Activated naive CD4-positive, alpha-beta T cell treated with anti-CD3 and anti-CD28 coated beads, Interleukin-2, amount 50 U/mL, for 24 hours (primary cell): ENCODE data around the gene SKAP1.

Experiments
- H3K27ac Mint-ChIP-seq: one replicate; pipeline ENCODE4 v1.8.0; 2021; ENCODE audit warnings: mild to moderate bottlenecking, mixed read lengths
- H3K27me3 Mint-ChIP-seq: one replicate; pipeline ENCODE4 v1.8.0; 2021; ENCODE audit warnings: mixed read lengths
- H3K36me3 Mint-ChIP-seq: one replicate; pipeline ENCODE4 v1.8.0; 2021; ENCODE audit warnings: mixed read lengths
- H3K4me1 Mint-ChIP-seq: one replicate; pipeline ENCODE4 v1.8.0; 2021; ENCODE audit warnings: mixed read lengths
- H3K4me3 Mint-ChIP-seq: one replicate; pipeline ENCODE4 v1.8.0; 2021; ENCODE audit warnings: mild to moderate bottlenecking, mixed read lengths
- H3K9me3 Mint-ChIP-seq: one replicate; pipeline ENCODE4 v1.8.0; 2021; ENCODE audit warnings: mixed read lengths

Gene SKAP1

DNA sequence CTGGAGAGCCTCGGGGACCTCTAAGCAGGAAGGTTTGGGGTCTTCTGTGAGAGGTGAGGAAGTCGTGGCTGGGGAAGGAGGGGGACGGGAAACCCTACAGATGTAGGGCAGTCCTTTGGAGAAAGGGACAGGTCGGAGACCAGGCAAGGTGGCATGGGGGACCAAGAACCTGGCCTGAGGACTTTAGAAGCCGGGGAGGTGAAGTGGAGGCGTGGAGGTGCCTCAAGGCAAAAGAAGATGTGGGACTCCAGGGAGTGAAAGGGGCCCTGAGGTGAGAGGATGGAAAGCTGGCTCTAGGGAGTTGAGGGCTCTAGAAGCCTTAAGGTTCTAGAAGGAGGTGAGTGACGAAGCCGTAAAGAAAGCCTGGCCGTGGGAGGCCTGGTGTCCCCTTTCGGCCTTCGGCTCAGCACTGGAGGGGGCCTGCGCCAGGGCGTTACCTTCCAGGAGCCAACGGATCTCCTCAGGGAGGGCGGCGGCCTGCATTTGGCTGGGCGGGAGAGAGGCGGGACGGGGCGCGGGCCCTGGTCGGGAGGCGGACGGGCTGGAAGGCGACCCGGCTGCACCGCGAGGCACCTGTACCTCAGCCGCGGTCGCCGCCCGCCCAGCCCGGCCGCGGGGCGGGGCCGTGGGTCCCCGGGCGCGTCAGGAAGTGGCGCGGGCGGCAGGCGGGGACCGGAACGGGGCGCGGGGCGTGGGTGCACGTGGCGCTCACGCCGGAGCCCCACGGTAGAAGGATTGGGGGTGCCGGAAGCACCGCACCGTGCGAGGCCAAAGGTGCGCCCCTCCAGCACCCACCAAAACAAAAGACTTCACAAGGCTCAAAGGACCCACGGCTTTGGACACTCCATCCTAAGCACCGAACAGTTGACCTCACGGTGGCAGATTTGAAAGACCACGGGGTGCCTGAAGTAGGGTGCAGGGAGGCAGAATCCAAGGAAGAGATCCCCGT is at the start of gene SKAP1:
Gene SKAP1 (minus strand): TSS at position 577 of the 949 bp plus-strand sequence.
- Mint-ChIP-seq H3K36me3 (peaks cover 8% of the 10 kb centered on the region), H3K27ac (peak within 1 kb of the TSS; percentile 100), H3K9me3 (no peaks in the 10 kb centered on the region), H3K4me3 (peak within 1 kb of the TSS; percentile 100), H3K4me1 (peaks cover 90% of the 10 kb centered on the region), H3K27me3 (no peaks in the 10 kb centered on the region)

GRCh38 chr17:48479014-48479402 is 49.0 kb upstream of the SKAP1 start:
- no peaks in the 10 kb centered on the region for H3K36me3 Mint-ChIP-seq
- peaks cover 19% of the 10 kb centered on the region for H3K4me1 Mint-ChIP-seq
- H3K27ac Mint-ChIP-seq, result no peak overlapping the region
- H3K27me3 Mint-ChIP-seq, result no peaks in the 10 kb centered on the region
- H3K9me3 Mint-ChIP-seq, result no peaks in the 10 kb centered on the region
- no peak overlapping the region for H3K4me3 Mint-ChIP-seq

GRCh38 chr17:48478224-48479013 is 48.4 kb upstream of the SKAP1 start:
- peaks cover 17% of the 10 kb centered on the region for H3K4me1 Mint-ChIP-seq
- H3K4me3 Mint-ChIP-seq, result no peak overlapping the region
- no peaks in the 10 kb centered on the region for H3K36me3 Mint-ChIP-seq
- H3K9me3 Mint-ChIP-seq, result no peaks in the 10 kb centered on the region
- H3K27ac Mint-ChIP-seq, result peak overlapping the region; percentile 46
- H3K27me3 Mint-ChIP-seq, result no peaks in the 10 kb centered on the region

DNA sequence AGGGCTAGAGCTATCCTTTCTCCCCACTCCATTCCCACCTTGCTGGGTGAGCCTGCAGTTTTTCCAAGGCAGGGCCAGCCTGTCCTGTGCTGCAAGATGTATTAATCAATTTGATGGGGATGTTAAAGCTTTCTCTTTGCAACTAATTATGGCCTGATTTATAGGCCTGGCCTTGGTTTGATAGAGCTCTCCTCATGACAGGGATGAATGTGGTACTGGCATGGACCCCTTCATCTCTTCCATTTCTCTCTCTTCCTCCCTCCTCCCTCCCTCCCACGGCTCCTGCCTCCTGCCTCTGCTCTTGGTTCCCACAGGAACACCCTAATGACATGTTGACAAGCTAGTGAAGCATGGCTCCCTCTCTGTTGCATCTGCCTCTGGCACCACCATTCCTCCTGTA is 47.2 kb upstream of the SKAP1 start:
- Mint-ChIP-seq H3K36me3 (no peaks in the 10 kb centered on the region), H3K4me3 (no peak overlapping the region), H3K27me3 (no peaks in the 10 kb centered on the region), H3K9me3 (no peaks in the 10 kb centered on the region), H3K4me1 (peaks cover 15% of the 10 kb centered on the region), H3K27ac (no peak overlapping the region)

DNA sequence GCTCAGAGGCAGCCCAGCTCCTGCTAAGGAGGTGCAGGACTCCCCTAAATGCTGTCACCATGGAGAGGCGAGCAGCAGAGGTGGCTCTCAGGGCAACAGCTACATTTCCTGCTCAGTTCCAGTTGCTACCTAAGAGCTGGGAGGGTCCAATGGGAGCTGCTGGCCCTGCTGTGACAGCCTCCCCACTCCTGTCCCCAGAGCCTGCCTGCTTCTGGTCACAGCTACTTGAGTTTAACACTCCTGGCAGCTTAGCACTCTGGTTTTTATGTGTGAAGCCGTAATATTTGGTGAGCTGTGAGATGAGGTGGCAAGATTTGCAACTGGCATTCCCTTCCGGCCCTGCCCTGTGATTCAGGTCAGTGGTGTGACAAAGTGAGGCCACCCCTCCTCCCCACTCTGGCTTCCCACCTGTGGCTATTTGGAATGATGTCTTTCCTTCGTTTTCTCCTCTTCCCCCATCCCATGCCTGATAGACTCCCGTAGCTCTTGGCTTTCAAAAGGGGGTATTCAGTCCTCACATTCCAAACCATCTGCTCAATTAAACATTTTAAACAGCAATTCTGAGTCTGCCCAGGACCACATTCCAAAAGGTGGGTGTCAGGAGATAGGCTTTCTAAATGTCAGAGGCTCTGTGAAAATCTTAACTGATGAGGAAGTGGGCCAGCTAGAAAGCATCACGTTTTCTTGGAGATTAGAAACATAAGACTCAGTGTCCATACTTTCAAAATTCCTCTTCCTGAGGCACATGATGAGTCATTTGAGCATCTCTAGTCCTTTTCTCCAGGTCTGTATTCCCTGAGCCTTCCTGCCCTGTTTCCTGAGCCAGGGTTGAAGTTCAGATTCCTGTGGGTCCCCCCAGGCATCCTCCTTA is 42.6 kb upstream of the SKAP1 start:
- Mint-ChIP-seq H3K27me3 (no peaks in the 10 kb centered on the region), H3K4me1 (peaks cover 7% of the 10 kb centered on the region), H3K9me3 (no peaks in the 10 kb centered on the region), H3K36me3 (no peaks in the 10 kb centered on the region), H3K27ac (no peak overlapping the region), H3K4me3 (no peak overlapping the region)

GRCh38 chr17:48471817-48472410 is 41.9 kb upstream of the SKAP1 start:
- Mint-ChIP-seq H3K27me3 (no peaks in the 10 kb centered on the region), H3K4me1 (peaks cover 4% of the 10 kb centered on the region), H3K9me3 (no peaks in the 10 kb centered on the region), H3K27ac (no peak overlapping the region), H3K36me3 (no peaks in the 10 kb centered on the region), H3K4me3 (no peak overlapping the region)

DNA sequence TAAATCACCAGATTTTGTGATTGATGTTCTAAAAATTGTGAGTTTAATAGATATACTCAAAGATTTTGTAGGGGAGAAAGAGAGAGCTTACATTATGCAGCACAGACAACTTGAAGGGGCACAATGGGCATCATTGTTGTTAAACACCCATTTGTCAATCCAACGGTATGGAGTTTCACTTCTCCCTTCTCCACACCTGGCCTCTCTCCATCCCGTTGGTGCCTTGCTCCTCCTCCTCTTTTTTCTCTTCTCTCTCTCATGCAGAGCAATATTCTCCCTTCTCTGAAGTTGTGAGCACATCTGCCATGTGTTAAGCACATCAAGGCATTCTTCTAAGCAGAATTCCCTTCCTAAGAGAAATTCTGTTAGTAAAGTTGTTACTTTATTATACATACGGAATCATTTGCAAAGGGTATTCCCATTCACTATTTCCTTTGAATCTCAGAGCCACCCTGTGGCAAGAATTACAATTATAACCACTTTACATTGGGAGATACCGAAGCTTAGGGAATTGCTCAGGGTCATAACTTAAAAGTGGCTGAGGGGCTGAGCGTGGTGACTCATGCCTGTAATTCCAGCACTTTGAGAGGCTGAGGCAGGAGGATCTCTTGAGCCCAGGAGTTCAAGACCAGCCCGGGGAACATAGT is 40.5 kb upstream of the SKAP1 start:
- Mint-ChIP-seq H3K4me3 (no peak overlapping the region), H3K36me3 (no peaks in the 10 kb centered on the region), H3K27me3 (peaks cover 1% of the 10 kb centered on the region), H3K9me3 (no peaks in the 10 kb centered on the region), H3K27ac (no peak overlapping the region), H3K4me1 (peaks cover 4% of the 10 kb centered on the region)

DNA sequence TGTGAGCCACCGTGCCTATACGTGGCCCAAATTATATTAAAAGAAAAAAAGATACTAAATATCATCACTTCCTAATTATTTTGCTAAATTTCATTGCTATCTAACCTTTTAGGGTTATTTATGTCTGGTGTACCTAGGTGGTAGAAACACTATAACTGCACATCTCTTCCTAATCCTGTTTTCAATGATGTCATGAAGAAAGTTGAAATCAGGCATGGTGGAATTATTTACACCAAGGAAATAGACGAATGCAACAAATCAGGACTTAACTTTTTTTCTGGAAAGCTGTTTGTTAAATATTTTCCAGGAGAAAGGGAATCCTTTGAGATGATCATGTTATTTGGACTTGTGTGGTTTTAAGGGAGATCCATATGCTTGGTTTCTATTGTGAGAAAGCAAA is 39.2 kb upstream of the SKAP1 start:
- no peak overlapping the region for H3K4me3 Mint-ChIP-seq
- H3K27ac Mint-ChIP-seq, result no peak overlapping the region
- H3K27me3 Mint-ChIP-seq, result peaks cover 1% of the 10 kb centered on the region
- H3K9me3 Mint-ChIP-seq, result no peaks in the 10 kb centered on the region
- H3K36me3 Mint-ChIP-seq, result no peaks in the 10 kb centered on the region
- peaks cover 4% of the 10 kb centered on the region for H3K4me1 Mint-ChIP-seq

GRCh38 chr17:48468299-48468698 is 38.3 kb upstream of the SKAP1 start:
- no peak overlapping the region for H3K27ac Mint-ChIP-seq
- H3K4me3 Mint-ChIP-seq, result no peak overlapping the region
- H3K4me1 Mint-ChIP-seq, result peaks cover 4% of the 10 kb centered on the region
- peaks cover 1% of the 10 kb centered on the region for H3K27me3 Mint-ChIP-seq
- no peaks in the 10 kb centered on the region for H3K9me3 Mint-ChIP-seq
- H3K36me3 Mint-ChIP-seq, result no peaks in the 10 kb centered on the region

GRCh38 chr17:48465884-48466283 is 35.9 kb upstream of the SKAP1 start:
- H3K9me3 Mint-ChIP-seq, result no peaks in the 10 kb centered on the region

GRCh38 chr17:48463526-48463925 is 33.5 kb upstream of the SKAP1 start:
- no peaks in the 10 kb centered on the region for H3K9me3 Mint-ChIP-seq
- no peak overlapping the region for H3K27ac Mint-ChIP-seq
- H3K4me1 Mint-ChIP-seq, result peaks cover 3% of the 10 kb centered on the region
- peaks cover 1% of the 10 kb centered on the region for H3K27me3 Mint-ChIP-seq
- H3K36me3 Mint-ChIP-seq, result no peaks in the 10 kb centered on the region
- H3K4me3 Mint-ChIP-seq, result no peak overlapping the region

More at GRCh38 chr17:48465884-48466283, 35.9 kb upstream of the SKAP1 start:
- no peaks in the 10 kb centered on the region for H3K36me3 Mint-ChIP-seq
- H3K27me3 Mint-ChIP-seq, result peaks cover 1% of the 10 kb centered on the region
- H3K4me1 Mint-ChIP-seq, result no peaks in the 10 kb centered on the region
- no peak overlapping the region for H3K4me3 Mint-ChIP-seq
- H3K27ac Mint-ChIP-seq, result no peak overlapping the region

- Mint-ChIP-seq H3K27me3 (peaks cover 1% of the 10 kb centered on the region), H3K4me3 (no peak overlapping the region), H3K27ac (no peak overlapping the region), H3K9me3 (no peaks in the 10 kb centered on the region), H3K4me1 (peaks cover 3% of the 10 kb centered on the region), H3K36me3 (no peaks in the 10 kb centered on the region)
Observed at GRCh38 chr17:48462946-48463345, 32.9 kb upstream of the SKAP1 start.

GRCh38 chr17:48460052-48460451 is 30.0 kb upstream of the SKAP1 start:
- no peaks in the 10 kb centered on the region for H3K9me3 Mint-ChIP-seq
- H3K36me3 Mint-ChIP-seq, result no peaks in the 10 kb centered on the region
- H3K27me3 Mint-ChIP-seq, result no peaks in the 10 kb centered on the region
- H3K27ac Mint-ChIP-seq, result peak overlapping the region; percentile 23
- H3K4me3 Mint-ChIP-seq, result no peak overlapping the region
- peaks cover 32% of the 10 kb centered on the region for H3K4me1 Mint-ChIP-seq

- no peaks in the 10 kb centered on the region for H3K36me3 Mint-ChIP-seq
- H3K27me3 Mint-ChIP-seq, result no peaks in the 10 kb centered on the region
- H3K4me1 Mint-ChIP-seq, result peaks cover 40% of the 10 kb centered on the region
- no peak overlapping the region for H3K4me3 Mint-ChIP-seq
- no peaks in the 10 kb centered on the region for H3K9me3 Mint-ChIP-seq
- no peak overlapping the region for H3K27ac Mint-ChIP-seq
Observed at GRCh38 chr17:48459070-48459844, 29.2 kb upstream of the SKAP1 start.
